NCI-H2081 (cell line): ENCODE data around the gene CFAP46.

Experiments
- DNase-seq, 2 experiments: peaks; one replicate each; lab custom pipeline; 2025; lab: John Stamatoyannopoulos, UW

CFAP46 gene

DNA sequence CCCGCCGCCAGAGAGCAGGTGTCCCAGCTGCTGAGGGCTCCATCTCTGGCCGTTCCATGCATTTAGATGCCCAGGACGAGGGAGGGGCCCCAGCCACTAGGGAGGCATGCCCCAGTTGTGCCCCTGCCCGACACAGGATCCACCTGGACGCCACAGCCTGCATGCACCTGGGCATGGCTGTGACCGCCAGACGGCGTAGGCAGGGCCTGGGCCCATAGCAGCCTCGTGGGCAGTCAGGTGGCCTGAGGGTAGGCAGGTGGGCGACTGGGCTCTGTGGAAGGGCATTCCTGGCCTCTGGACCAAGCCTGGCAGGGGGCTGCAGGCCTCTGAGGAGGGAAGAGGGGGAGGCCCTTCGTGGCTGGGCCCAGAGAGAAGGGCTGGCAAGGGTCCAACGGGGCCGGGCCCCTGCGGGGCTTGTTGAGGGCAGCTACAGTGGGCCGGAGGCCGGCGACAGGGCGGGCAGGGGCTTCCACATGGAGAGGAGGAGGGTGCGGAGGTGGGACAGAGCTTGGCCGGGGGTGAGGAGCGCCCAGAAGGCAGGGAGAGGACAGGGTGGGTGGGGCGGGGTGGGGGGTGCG is 80.4 kb downstream of the CFAP46 start:
- DNase-seq, result no peak

DNA sequence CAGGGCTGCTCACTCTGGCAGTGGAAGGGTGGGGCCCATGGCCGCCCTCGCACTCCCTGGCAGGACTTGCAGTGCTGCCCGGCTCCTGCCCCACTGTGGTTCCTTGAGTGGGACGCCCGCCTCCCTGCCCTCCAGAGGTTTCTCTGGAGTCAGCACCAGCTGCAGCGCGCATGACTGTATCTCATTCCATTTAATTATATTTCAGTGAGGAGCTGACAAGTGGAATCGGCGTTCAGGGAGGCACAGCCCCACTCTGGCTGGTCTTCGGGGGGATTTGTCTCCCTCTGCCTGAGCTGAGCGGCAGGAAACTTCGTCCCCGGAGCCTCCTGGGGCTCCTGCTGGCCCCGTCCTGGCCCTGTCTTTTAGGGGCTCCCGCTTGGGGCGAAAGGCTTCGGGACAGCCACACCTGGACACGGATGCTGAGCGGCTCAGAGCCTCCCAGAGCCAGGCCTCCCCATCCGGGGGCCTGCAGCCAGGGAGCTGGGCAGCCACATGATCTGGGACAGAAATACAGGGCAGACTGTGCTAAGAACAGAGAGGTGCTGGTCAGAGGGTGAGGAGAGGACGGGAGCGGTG is 81.2 kb downstream of the CFAP46 start:
- DNase-seq, result no peak

DNA sequence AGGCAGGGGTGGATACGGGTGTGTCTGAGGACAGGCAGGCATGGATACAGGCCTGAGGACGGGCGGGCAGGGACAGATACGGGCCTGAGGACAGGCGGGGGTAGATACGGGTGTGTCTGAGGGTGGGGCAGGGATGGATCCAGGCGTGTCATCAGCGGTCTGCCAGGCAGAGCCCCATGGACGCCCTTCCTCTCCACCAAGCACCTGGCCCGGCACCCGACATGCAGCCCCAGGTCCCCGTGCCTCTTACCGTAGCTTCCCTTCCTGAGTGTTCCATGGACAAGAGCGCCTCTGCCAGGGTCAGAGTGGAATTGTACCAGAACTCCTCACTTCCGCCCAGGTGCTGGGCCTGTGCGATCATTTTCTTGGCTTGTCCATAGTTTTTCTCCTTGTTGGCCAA is 81.8 kb downstream of the CFAP46 start:
- no peak for DNase-seq

DNA sequence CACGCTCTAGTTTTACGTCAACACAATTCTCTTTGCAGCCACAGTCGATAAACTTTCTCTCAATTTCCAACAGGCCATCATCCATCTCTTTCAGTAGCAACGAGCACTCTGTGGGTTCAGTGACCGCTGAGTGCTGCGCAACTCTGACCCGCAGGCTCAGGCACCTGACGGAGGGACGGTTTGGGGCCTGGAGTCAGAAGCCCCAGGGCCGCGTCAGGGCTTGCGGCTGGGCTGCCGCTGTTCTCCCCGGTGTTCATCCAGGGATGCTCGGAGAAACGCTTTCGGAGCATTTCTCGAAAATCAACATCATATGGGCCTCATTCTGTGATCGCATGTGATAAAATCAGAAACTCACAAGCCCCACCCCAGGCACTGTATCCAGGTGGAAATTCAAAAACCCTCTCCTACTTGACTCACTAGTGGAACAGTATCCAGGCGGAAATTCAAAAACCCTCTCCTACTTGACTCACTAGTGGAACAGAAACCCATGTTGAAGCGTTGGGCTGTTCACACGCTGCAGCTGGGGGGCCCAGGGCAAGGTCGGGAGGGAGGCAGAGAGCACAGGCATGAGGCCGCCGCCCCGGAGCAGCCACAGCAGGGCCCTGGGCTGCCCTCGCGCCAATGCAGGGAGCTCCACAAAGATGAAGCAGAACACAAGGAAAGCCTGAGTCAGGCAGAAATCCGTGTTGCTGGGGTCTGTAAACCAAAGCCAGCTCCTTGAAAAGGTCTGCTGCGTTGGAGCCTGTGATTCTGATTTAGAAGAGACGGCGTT is 83.1 kb downstream of the CFAP46 start:
- DNase-seq, result no peak

DNA sequence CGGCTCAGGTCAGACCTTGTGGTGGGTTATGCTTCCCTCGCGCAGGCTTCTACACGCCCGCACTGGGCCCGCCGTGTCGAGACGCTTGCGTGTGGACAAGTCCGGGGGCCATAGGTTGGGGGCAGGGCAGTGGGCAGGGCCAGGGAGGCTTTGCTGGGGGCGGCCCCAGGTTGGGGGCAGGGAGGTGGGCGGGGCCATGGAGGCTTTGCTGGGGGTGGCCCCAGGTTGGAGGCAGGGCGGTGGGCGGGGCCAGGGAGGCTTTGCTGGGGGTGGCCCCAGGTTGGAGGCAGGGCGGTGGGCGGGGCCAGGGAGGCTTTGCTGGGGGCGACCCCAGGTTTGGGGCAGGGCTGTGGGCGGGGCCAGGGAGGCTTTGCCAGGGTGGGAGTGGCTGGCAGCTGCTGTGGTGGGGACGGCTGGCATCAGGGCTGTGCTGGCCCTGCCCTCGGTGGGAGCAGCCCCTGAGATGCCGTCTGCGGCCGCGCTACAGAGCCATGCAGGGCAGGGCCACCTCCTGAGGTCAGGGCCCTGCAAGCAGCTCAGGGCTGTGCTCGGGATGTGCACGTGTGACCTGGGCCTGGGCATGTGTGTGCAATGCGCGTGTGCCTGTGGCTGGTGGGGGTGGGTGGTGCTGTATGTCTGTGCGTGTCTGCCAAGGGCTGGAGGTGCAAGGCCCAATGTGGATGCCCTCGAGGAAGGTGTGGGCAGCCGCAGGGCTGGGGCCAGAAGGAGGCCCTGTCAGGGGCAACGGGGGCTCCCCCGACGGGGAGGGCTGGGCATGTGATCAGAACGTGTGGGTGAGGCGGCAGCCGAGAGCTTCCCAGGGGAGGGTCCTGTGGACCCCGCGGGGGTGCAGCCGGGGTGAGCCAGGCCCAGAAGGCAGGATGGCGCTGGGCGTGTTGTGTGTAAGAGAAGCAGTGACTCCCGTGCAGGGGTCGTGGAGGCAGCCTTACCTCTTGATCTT is 84.0 kb downstream of the CFAP46 start:
- DNase-seq, result no peak

DNA sequence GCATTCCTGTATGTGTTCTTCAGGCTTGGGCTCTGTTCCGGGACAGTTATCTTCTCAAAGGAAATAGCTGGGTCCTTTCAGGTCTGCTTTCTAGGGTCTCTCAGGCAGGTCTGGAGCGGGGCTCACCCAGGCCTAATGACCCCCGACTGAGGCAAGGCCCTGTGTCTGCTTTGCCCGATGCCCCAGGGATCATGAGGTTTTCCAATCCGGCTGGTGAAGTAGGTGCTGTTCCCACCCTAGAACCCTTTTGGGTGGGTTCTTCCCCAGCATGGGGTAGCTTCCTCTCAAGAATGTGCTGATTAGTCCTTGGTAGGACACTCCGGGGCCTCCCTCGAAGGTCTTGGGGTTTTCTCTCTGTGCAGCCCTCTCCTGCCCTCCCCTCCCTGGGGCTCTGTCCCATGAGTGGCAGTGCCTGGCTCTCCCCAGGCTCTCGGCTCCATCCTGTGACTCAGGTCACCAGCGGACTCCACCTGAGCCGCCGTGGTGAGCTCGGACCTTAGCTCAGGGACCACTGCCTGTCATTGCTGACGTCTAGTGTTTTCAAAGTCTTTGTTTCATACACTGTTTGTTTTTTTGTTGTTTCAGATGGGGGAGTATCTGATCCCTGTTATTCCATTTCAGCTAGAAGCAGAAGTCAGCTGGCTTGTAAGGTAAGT is 85.4 kb downstream of the CFAP46 start:
- no peak for DNase-seq

DNA sequence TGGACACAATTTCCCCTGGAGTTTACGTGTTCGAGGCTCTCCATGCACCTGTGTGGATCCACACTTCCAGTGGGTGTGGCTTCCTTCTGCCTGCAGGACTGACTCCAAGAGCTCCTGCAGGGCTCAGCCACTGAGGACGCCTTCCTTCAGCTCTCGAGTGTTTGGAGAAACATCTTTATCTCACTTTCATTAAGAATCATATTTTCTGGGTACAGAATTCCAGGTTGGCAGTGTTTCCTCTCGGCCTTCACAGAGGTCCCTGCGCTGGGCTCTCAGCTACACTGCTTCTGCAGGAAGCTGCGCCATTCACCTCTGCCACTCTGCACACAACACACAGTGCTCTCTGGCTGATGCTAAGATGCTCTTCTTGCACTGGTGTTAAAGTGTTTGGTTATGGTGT is 86.5 kb downstream of the CFAP46 start:
- no peak for DNase-seq

DNA sequence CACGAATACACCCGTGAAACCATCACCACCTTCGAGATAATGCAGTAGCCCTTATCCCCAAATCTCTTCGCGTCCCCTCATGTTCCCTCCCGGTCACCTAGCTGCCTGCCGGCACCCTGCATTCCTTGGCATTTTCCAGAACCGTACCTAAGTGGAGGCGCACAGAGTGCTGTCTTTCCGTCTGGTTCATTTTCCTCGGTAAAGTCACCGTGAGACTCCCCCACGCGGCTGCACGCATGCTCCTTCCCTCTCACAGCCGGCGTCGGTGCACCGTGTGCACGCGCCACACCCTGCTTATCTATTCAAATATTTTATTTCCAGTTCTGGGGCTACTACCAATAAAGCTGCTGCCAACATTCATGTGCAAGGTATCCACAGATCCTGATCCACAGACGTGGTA is 90.9 kb downstream of the CFAP46 start:
- DNase-seq, result no peak

DNA sequence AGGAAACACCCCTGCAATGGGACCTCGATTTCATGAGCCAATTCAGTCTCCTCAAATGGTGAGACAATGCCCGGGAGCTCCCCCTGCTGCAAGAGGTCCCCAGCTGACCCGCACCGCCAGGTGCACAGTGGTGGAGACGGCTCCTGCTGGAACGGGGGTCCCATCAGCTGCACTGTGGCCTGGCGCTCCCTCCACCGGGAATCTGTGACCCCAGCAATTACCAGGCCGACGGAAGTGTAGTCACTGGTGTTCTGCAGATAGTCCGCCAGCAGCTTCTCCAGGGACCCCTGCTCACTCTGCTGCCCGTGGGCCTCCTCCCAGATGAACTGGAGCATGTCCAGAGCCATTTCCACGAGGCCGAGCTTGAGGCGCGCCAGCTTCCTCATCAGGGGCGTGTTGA is 91.5 kb downstream of the CFAP46 start:
- no peak for DNase-seq

DNA sequence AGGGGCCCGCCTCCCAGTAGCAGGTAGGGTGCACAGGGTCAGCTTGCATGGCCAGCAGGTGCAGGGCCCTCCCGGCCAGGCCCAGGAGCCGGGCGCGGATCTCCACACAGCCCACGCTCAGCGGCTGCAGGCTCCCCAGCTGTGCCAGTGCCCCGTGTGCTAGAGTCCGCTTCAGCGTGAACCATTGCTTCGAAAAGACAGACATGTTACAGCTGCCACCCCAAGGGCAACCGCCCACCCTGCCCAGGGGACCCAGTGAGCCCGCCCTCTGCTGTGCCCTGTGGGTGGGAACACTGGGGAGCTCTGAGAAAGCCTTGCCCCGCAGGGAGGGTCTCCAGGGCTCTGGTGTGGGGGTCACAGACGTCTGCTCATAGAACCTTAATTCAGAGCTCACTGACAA is 92.1 kb downstream of the CFAP46 start:
- DNase-seq, result no peak

DNA sequence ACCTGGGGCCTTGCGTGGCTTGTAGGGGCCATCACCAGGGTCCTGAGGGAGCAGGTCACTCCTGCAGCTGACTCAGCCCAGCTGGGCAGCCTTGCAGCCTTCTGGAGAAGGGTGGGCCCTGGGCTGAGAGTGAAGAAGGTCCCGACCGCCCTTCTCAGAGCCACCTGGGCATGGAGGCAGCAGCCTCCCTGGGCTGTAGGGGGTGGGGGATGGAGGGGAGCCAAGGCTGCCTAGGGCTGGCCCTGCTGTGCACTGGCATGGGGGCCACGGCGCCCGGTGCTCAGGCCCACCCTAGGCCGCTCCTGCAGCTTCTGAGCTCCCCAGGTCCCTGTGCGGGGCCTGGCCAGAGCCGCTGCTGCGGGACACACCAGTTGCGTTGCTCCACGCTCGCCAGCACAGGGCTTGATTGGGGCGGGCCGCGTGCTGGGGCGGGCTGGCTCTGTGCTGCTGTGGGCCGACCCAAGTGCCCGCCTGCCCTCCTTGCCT is 92.8 kb downstream of the CFAP46 start:
- no peak for DNase-seq

DNA sequence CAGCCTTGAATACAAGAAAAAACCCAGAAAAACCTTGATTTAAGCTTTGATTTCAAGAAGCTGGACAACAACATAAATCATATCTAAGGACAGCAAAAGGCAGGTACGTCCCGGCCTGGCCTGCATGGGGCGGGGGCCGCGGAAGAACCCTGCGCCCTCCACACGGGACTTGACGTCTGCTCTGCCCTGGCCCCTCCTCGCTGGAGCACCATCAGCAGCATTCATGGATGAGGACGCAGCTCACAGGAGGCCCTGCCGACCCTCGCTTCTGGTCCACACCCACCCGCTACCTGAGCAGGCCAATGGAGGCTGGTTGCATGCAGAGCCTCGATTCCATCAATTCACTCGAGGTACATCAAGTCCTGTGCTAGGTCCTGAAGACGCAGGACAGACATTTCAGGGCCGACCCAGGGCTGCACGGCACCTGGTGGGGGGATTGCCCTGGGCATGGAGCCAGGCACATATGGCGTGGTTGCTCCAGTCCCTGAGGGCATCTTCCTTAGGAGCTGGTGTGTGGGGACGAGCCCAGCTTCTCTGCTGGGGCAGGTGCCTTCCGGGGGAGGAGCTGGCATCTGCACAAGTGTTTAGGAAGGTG is 93.3 kb downstream of the CFAP46 start:
- no peak for DNase-seq

DNA sequence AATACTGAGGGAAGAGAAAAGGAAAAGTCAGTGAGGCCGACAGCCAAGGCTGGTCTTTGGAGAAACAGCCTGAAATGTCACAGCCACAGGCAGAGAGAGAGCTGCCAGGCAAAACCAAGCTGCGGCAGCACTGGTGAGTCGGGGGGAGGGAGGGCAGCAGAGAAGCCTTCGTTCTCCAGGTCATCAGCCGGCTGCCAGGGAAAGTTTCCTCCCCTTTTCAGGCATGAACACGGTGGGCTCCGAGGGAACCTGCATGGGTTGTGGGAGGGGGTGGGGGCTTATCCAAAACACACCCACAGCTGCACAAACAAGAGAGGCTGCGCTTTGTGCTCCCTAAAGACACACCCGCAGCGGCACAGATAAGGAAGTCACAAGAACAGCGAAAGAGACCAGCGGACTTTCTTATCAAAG is 94.1 kb downstream of the CFAP46 start:
- no peak for DNase-seq

DNA sequence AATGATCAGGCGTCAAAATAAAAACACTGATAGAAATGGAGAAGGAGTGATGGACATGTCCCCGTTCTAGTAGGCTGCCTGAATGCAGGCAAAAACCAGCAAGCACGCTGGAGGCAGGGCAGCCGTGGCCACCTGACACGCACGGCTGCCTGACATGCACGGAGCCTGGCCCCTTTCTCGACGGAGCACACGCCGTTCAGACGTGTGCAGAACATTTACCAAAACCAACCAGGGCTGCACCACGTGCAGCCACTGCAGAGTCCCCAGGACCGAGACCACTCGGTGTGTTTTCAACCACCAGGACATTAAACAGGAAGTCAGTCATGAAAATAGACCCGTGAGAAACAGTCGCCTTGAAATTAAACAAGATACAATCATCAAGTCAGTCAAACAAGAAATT is 94.5 kb downstream of the CFAP46 start:
- no peak for DNase-seq

DNA sequence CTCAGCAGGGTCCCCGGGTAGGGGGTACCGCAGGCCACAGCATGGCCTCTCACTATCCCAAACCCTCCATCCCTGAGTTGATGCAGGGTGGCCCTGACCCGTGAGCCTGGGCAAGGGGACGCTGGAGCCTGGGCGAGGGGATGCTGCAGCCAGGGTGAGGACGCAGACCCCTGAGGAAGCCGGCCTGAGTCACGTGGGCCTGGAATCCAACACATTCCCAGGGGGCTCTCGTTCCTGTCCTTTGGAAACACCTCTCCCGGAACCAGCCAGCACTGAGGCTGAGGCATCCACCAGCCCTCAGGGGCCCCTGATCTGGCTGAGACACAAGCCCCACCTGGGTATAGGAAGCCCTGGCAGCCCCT is 95.0 kb downstream of the CFAP46 start:
- no peak for DNase-seq

DNA sequence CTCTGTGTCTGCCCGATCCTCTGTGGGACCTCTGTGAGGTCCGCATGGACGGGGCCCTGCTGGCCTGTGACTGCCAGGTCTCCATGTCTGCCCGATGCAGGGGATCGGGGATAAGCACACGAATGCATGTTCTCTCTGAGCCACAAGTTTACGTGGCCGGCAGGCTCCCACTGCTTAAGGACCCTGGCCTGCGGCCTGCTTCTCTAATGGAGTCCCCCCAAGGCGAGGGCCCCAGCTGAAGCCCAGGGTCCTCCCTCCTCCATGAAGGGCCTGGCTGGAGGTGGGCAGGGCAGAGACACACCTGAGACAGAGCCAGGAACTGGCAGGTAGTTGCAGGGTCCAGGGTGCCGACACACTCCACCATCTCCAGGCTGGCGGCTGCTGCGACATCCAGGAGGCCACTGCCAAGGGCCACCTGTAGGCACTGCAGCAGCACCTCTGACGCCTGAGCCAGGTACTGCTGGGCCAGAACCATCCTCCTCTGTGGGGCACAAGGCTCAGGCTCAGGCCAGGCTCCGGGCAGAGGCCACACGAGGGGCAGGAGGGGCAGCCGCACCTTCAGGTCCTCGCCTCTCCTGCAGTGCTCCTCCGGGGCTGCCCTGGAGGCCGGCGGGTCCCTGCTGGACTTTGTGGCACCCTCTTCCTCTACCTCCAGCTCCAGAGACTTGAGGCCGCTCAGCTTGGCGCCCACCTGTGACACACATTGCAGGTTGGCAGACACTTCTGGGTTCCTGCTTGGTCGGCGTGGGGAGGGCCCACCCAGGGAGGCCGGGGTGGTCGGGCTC is 95.5 kb downstream of the CFAP46 start:
- DNase-seq, result no peak

DNA sequence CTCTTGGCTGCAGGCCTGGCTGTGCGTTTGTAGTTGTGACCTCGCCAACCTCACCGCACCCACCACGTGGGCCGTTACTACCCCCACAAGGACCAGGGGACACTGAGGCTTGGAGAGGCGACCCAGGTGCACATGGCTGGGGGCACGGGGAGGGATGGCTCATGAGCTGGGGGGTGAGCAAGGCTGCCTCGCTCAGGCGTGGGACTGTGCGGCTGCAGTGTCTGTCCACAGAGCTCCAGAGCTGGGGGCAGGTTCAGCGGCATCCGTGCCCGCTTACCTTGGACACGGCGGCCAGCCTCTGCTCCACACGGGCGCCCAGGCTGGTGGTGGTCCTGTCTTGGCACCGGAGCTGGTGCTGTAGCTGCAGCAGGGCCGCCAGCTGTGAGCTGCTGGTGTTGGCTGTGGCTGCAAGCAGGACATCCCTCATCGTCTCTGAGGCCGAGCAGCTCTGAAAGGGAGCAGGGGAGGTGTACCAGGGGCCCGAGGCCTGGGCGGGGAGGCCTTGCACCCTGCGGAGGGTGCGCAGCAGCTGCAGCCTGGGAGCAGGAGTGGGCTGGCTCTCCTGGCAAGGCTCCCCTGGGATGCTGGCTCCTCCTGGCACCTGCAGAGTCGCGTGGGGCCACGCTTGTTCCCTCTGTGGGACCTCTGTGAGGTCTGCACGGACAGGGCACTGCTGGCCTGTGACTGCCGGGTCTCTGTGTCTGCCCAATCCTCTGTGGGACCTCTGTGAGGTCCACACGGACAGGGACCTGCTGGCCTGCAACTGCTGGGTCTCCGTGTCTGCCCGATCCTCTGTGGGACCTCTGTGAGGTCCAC is 96.4 kb downstream of the CFAP46 start:
- DNase-seq, result no peak

DNA sequence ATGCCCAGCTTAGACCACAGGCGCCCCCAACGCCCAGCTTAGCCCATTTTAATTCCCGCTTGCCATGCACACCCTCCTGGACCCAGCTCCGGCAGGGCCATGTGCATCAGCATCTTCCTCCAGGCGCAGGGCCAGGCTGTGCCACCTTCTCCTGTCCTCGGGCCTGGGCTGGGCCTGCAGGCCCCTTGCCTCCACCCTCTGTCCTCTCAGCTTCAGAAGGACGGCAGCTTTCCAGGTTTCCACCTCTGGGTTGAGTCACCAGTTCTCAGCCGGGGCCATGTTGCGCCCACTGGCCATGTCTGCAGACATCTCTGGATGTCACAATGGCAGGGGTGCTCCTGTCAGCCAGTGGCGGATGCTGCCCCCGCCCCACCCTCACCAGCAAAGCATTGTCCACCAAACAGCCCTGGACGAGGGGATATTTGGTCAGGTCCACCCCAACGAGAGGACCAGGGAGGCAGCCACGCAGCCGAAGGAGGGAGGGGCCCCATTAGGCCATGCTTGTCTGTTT is 97.3 kb downstream of the CFAP46 start:
- no peak for DNase-seq

DNA sequence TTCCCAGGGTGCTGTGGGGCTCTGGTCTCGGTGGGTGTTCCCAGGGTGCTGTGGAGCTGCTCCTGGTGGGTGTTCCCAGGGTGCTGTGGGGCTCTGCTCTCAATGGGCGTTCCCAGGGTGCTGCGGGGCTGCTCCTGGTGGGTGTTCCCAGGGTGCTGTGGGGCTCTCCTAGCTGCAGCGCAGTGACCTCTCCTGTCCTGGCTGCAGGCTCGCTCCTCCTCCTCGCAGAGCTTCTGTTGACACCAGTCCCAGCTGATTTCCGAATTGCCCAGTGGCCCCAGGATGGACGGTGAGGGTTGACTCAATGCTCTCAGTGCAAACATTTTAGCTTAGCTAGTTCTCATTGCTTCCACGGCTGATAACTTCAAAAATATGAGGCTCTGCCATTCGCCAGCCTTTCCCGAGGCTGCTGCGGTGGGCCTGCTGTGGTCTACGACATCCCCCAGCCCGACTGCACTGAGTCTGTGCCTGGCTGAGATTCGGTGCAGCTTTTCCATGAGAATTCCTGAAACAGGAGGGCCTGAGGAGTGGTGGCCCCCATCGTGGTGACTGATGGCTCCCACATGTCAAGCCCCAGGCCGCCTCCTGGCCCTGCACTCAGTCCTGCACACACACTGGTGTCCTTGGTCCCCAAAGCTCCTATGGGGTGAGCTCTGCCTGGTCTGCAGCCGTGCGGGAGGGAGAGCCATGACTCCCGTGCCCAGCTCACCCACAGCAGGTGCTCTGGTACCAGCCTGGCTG is 98.1 kb downstream of the CFAP46 start:
- DNase-seq, result no peak
